ENCODE data around the gene PDIK1L. TPM values are rescaled to one million over a fixed set of nuclear protein-coding genes. Genes with fewer than 3 reads are reported as not detected.

The PDIK1L gene
- total and polyA plus RNA-seq, 2 of the 8 experiments (the other 6 are each of a cell fraction or from before 2014, with no cell fraction given): 0.95 to 4.5 TPM

GRCh38 chr1:26156285-26157038 is 44.8 kb downstream of the PDIK1L start:
- DNase-seq (ENCODE audit: low read depth in 1 of 2, low spot score in 2 of 2): peak in 1 of 2 experiments; percentile 76
- H3K36me3 ChIP-seq (ENCODE audit: control insufficient read depth in 2 of 4, insufficient read depth in 4 of 4, low read length in 3 of 4): no peaks in the 10 kb centered on the region
- H3K23me2 ChIP-seq (ENCODE audit: low read depth, low read length): peaks cover 13% of the 10 kb centered on the region
- no peaks in the 10 kb centered on the region for H3K9me3 ChIP-seq (ENCODE audit: insufficient read depth in 2 of 2, low read depth in 1 of 2, low read length in 1 of 2)
- FAIRE-seq: no peak
- no peak overlapping the region for H3K56ac ChIP-seq (replicated peaks; ENCODE audit: insufficient read length, low read depth, low read length)
- H2BK20ac ChIP-seq (ENCODE audit: low read length): no peak overlapping the region
- ChIA-PET POLR2A (ENCODE audit: partially characterized antibody) (interaction anchor here (0.6 to 2.5 kb wide), 8 partner anchors 11 to 280 kb away, joined by 3 to 6 read pairs (median 3); partner anchors contain the start of genes CNKSR1, SH3BGRL3 and ZNF593), CTCF (ENCODE audit: partially characterized antibody) (interaction anchor here (0.7 to 6.0 kb wide), 12 partner anchors 9 to 110 kb away, joined by 3 to 47 read pairs (median 5); partner anchors contain the start of genes C1orf232, CEP85, CNKSR1 and SLC30A2)
- no peak overlapping the region for H2AFZ ChIP-seq (ENCODE audit: low read length)
- H3K27ac ChIP-seq (ENCODE audit: low read depth, low read length): no peak overlapping the region
- no peaks in the 10 kb centered on the region for H3K79me1 ChIP-seq (ENCODE audit: low read depth, low read length)
- no peak overlapping the region for H2BK12ac ChIP-seq (ENCODE audit: low read depth, low read length)
- H3K4me1 ChIP-seq (replicated peaks in 1 of 4; ENCODE audit: control insufficient read depth in 3 of 4, insufficient read depth in 4 of 4, low read length in 3 of 4): peaks cover 14 to 51% (median 30%) of the 10 kb centered on the region in 4 experiments
- H3K9ac ChIP-seq (replicated peaks in 1 of 4; ENCODE audit: extremely low read depth in 1 of 4, low read depth in 3 of 4, low read length in 3 of 4): no peak overlapping the region
- H4K91ac ChIP-seq (replicated peaks; ENCODE audit: insufficient read length, low read length): no peak overlapping the region
- H3K4ac ChIP-seq (replicated peaks; ENCODE audit: insufficient read length, low read depth, low read length): no peak overlapping the region
- H2BK5ac ChIP-seq (ENCODE audit: low read depth, low read length): no peak overlapping the region
- no peak overlapping the region for H2BK120ac ChIP-seq (replicated peaks; ENCODE audit: low read depth, low read length)
- no peak overlapping the region for H4K8ac ChIP-seq (ENCODE audit: extremely low read depth, insufficient read depth, low read length)
- peak overlapping the region; percentile 74 to 80 for H3K4me2 ChIP-seq (ENCODE audit: insufficient read depth in 1 of 2, low read depth in 2 of 2, low read length in 2 of 2)
- no peak overlapping the region for H2BK15ac ChIP-seq (ENCODE audit: low read length)
- H4K20me1 ChIP-seq (replicated peaks in 1 of 2; ENCODE audit: control insufficient read depth in 1 of 2, insufficient read depth in 2 of 2, low read length in 2 of 2): peaks cover 10 to 11% of the 10 kb centered on the region in 2 experiments
- H3K79me2 ChIP-seq (ENCODE audit: control insufficient read depth in 1 of 2, insufficient read depth in 2 of 2, low read length in 2 of 2): no peaks in the 10 kb centered on the region
- peak overlapping the region in 3 of 4 experiments; percentile 35 to 52 (median 42); a peak in 6 of 8 replicates for H3K4me3 ChIP-seq (ENCODE audit: extremely low read depth in 1 of 4, insufficient read depth in 2 of 4, low read depth in 3 of 4, low read length in 4 of 4)
- peaks cover 34 to 81% (median 73%) of the 10 kb centered on the region in 4 experiments for H3K27me3 ChIP-seq (replicated peaks in 1 of 4; ENCODE audit: control insufficient read depth in 3 of 4, extremely low read depth in 1 of 4, insufficient read depth in 3 of 4, low read length in 3 of 4)
- no peak overlapping the region for H2AK5ac ChIP-seq (ENCODE audit: low read depth, low read length)
- H4K5ac ChIP-seq (ENCODE audit: insufficient read length, low read depth, low read length): no peak overlapping the region
- H3K14ac ChIP-seq (ENCODE audit: insufficient read length): no peak overlapping the region
- H3K18ac ChIP-seq (ENCODE audit: extremely low read depth, low read length): no peak overlapping the region
- 18% methylated on average over 10 of the region's 12 CpGs; no CpG with 5 or more reads in 1 of the 2 experiments for WGBS, 2 experiments (ENCODE audit: extremely low coverage in 1 of 2, insufficient coverage in 1 of 2, insufficient read length in 1 of 2, insufficient replicate concordance in 2 of 2, low coverage in 1 of 2, low lambda C conversion rate in 2 of 2, missing lambda C conversion rate in 1 of 2)
- H3K23ac ChIP-seq (ENCODE audit: insufficient read length): no peak overlapping the region
- TF ChIP-seq PHF8 (conservative IDR thresholded peaks at IDR 0.05; ENCODE audit: low read depth, low read length) (no peak), CTBP2 (IDR thresholded peaks at IDR 0.05; ENCODE audit: borderline replicate concordance, insufficient read depth, insufficient read length, low read length) (peak; percentile 48), RNF2 (IDR thresholded peaks at IDR 0.05; ENCODE audit: borderline replicate concordance, low read depth, low read length, missing control alignments, poor library complexity, severe bottlenecking) (no peak), SUZ12 (IDR thresholded peaks at IDR 0.05; ENCODE audit: low read length) (0 out of 2 replicates have a peak, but pooled peaks have one; percentile 13), NRF1 (IDR thresholded peaks at IDR 0.05; ENCODE audit: low read depth, low read length) (no peak), YY1 (IDR thresholded peaks at IDR 0.05; ENCODE audit: low read depth, low read length) (0 out of 2 replicates have a peak, but pooled peaks have one; percentile 15), SP1 (IDR thresholded peaks at IDR 0.05; ENCODE audit: low read depth, low read length) (0 out of 2 replicates have a peak, but pooled peaks have one; percentile 55), CBX5 (IDR thresholded peaks at IDR 0.05; ENCODE audit: low read depth, low read length) (no peak), SIN3A (conservative IDR thresholded peaks at IDR 0.05 in 1 of 2, IDR thresholded peaks at IDR 0.05 in 1 of 2; ENCODE audit: low read depth in 1 of 2, low read length in 2 of 2) (peak; percentile 79 to 88; a peak in 2 of 4 replicates), GABPA (IDR thresholded peaks at IDR 0.05; ENCODE audit: borderline replicate concordance, insufficient read depth, low read length) (no peak)
